ENCODE data around the gene MYO1D. TPM values are rescaled to one million over a fixed set of nuclear protein-coding genes. Genes with fewer than 3 reads are reported as not detected.

The MYO1D gene
- polyA plus RNA-seq, 1 donor = 66.8 TPM

DNA sequence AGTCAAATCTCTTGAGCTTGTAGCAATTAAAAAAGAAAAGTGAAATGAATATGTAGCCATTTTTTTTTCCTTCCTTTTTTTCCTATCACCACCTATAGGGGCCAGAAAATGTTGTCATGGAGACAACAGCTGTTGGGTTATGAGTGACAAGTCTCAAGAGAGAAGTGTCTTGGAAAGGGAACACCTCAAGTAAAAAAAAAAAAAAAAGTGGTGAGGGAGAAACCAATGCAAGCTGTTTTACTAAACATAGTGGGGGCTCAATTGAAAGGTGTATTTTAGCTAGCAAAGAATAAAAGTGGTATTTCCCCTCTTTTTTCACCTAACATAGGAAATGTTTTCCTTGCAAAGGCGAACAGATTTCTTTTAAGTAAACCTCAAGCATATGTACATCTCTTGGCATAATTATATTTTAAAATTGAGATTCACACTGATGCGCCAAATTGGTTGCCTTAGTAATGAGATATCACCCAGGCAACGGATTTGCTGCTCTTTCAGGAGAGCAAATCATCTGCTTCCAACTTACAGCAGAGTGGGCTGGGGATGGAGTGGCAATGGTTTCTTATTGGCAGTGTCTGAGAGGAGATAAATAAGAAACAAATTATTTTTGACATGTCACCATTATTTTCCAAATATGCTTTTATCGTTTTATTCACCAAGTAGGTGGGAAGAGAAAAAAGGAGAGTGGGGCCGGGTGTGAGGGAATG lies 183.6 kb downstream of the MYO1D start:
- DNase-seq = no peak
- Histone ChIP-seq H3K27ac (ENCODE audit: low read length) (no peak overlapping the region), H3K27me3 (ENCODE audit: control insufficient read depth, insufficient read depth, low read length) (no peaks in the 10 kb centered on the region), H3K4me3 (ENCODE audit: low read length) (no peak overlapping the region), H3K4me1 (ENCODE audit: control insufficient read depth, insufficient read depth, low read length) (no peaks in the 10 kb centered on the region), H3K36me3 (ENCODE audit: control insufficient read depth, insufficient read depth, low read length) (no peaks in the 10 kb centered on the region), H3K9me3 (ENCODE audit: control insufficient read depth, low read depth, low read length) (no peaks in the 10 kb centered on the region)
- WGBS (ENCODE audit: insufficient coverage, low lambda C conversion rate) = 86% methylated on average over 4 of the region's 5 CpGs

DNA sequence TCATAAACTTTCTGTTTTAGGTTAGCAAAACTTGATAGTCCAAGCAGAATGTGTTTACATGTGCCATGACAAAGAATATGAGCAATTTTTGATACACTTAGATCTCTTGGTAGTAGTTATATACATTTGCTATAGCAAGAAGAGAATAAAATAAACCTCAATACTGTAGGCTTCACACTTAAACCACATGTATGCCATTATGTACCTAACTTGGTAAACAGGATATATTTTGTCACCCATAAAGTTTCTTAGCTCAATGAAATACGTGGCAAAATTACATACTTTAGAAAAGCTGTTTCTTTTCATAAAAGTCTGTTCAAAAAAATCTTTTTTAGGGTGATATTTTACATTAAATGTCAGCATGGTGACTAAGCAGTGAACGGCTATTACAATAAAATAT lies 184.7 kb downstream of the MYO1D start:
- Histone ChIP-seq H3K27me3 (ENCODE audit: control insufficient read depth, insufficient read depth, low read length) (no peaks in the 10 kb centered on the region), H3K9me3 (ENCODE audit: control insufficient read depth, low read depth, low read length) (no peaks in the 10 kb centered on the region), H3K27ac (ENCODE audit: low read length) (no peak overlapping the region), H3K4me1 (ENCODE audit: control insufficient read depth, insufficient read depth, low read length) (no peaks in the 10 kb centered on the region), H3K4me3 (ENCODE audit: low read length) (no peak overlapping the region), H3K36me3 (ENCODE audit: control insufficient read depth, insufficient read depth, low read length) (no peaks in the 10 kb centered on the region)
- DNase-seq = no peak
- WGBS (ENCODE audit: insufficient coverage, low lambda C conversion rate) = no CpG with 5 or more reads among the region's 2 CpGs

- no peak for DNase-seq
- WGBS (ENCODE audit: insufficient coverage, low lambda C conversion rate) = 100% methylated on average over 3 of the region's 7 CpGs
- no peak overlapping the region for H3K4me3 ChIP-seq (ENCODE audit: low read length)
- H3K36me3 ChIP-seq (ENCODE audit: control insufficient read depth, insufficient read depth, low read length) = peaks cover 4% of the 10 kb centered on the region
- no peaks in the 10 kb centered on the region for H3K9me3 ChIP-seq (ENCODE audit: control insufficient read depth, low read depth, low read length)
- H3K27me3 ChIP-seq (ENCODE audit: control insufficient read depth, insufficient read depth, low read length) = no peaks in the 10 kb centered on the region
- no peaks in the 10 kb centered on the region for H3K4me1 ChIP-seq (ENCODE audit: control insufficient read depth, insufficient read depth, low read length)
- H3K27ac ChIP-seq (ENCODE audit: low read length) = no peak overlapping the region
Measured at GRCh38 chr17:32689348-32689747, 187.6 kb downstream of the MYO1D start.

- H3K36me3 ChIP-seq (ENCODE audit: control insufficient read depth, insufficient read depth, low read length) = peaks cover 4% of the 10 kb centered on the region
- no peaks in the 10 kb centered on the region for H3K4me1 ChIP-seq (ENCODE audit: control insufficient read depth, insufficient read depth, low read length)
- H3K27ac ChIP-seq (ENCODE audit: low read length) = no peak overlapping the region
- no peaks in the 10 kb centered on the region for H3K27me3 ChIP-seq (ENCODE audit: control insufficient read depth, insufficient read depth, low read length)
- no peak overlapping the region for H3K4me3 ChIP-seq (ENCODE audit: low read length)
- DNase-seq = peak in 1 of 2 donors; percentile 5
- H3K9me3 ChIP-seq (ENCODE audit: control insufficient read depth, low read depth, low read length) = no peaks in the 10 kb centered on the region
- WGBS (ENCODE audit: insufficient coverage, low lambda C conversion rate) = 50% methylated on average over 1 of the region's 4 CpGs
Measured at GRCh38 chr17:32688221-32688620, 188.7 kb downstream of the MYO1D start.

DNA sequence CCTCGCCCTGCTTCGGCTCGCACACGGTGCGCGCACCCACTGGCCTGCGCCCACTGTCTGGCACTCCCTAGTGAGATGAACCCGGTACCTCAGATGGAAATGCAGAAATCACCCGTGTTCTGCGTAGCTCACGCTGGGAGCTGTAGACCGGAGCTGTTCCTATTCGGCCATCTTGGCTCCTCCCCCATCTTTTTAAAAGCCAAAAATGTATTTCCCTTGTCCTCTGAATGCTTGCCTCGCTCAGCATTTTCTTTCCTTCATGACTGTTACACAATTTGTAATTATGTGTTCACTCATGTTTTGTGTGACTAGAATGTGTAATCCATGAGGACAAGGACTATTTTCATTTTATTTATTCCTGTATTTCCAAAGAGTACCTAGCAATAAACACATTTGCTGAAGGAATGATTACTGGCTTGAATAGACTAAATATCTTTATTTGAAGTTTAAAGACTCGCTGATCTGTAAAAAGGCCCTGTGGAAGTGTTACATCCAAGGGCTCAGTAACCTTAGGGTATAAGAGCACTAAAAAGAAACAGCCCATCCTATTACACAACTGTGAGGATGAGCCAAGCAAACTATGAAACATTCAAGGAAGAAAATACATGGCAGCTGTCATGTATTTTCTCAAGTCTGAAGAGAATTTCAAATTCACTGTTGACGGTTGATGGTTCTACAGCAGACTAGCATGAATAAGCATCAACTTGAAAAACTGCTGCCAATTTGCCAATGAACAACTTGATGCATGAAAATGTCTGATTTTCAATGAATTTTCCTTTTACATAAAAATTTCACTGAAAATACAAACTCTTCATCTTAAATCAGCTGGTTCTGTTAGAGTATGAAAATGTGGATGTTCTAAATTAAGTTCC lies 192.6 kb downstream of the MYO1D start:
- Histone ChIP-seq H3K27me3 (ENCODE audit: control insufficient read depth, insufficient read depth, low read length) (no peaks in the 10 kb centered on the region), H3K9me3 (ENCODE audit: control insufficient read depth, low read depth, low read length) (no peaks in the 10 kb centered on the region), H3K27ac (ENCODE audit: low read length) (no peak overlapping the region), H3K4me3 (ENCODE audit: low read length) (no peak overlapping the region), H3K36me3 (ENCODE audit: control insufficient read depth, insufficient read depth, low read length) (peaks cover 4% of the 10 kb centered on the region), H3K4me1 (ENCODE audit: control insufficient read depth, insufficient read depth, low read length) (no peaks in the 10 kb centered on the region)
- 100% methylated on average over 1 of the region's 16 CpGs for WGBS (ENCODE audit: insufficient coverage, low lambda C conversion rate)
- no peak for DNase-seq

DNA sequence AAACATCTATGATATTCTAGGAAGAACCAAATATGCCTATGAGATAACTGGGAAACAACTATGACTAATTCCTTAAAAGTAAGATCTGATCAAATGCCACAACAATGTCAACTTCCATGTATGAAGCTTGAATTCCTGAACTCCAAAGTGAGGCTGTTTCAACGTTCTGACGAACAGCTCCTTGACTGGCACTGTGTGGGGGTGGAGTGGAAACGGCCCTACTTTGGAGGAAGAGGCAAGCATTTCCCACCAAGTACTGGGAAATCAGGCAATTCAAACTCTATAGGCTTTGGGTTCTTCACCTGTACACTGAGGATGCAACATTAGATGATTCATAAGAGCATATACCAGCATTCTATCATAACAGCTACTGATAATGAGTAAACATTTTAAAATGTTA lies 203.0 kb downstream of the MYO1D start:
- DNase-seq = no peak
- WGBS (ENCODE audit: insufficient coverage, low lambda C conversion rate) = no CpG with 5 or more reads among the region's 3 CpGs
- Histone ChIP-seq H3K27me3 (ENCODE audit: control insufficient read depth, insufficient read depth, low read length) (no peaks in the 10 kb centered on the region), H3K4me3 (ENCODE audit: low read length) (no peak overlapping the region), H3K27ac (ENCODE audit: low read length) (no peak overlapping the region), H3K9me3 (ENCODE audit: control insufficient read depth, low read depth, low read length) (peaks cover 6% of the 10 kb centered on the region), H3K36me3 (ENCODE audit: control insufficient read depth, insufficient read depth, low read length) (peaks cover 2% of the 10 kb centered on the region), H3K4me1 (ENCODE audit: control insufficient read depth, insufficient read depth, low read length) (no peaks in the 10 kb centered on the region)

DNA sequence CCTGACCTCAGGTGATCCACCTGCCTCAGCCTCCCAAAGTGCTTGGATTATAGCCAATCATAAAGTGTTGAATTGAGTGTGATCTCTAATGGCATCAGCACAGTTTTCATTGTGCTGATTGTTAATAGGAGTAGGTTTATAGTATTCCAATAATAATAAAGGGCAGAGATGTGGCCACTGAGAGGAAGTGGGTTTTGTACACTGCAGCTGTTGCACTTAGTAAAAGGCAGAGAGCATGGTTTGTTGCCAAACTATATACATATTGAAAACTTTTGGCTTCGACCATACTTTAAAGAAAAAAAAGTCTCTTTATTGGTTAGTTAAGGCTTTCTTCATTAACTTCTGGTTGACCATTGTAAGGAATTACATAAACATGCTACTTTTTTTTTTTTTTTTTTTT lies 204.2 kb downstream of the MYO1D start:
- Histone ChIP-seq H3K27me3 (ENCODE audit: control insufficient read depth, insufficient read depth, low read length) (no peaks in the 10 kb centered on the region), H3K4me3 (ENCODE audit: low read length) (no peak overlapping the region), H3K4me1 (ENCODE audit: control insufficient read depth, insufficient read depth, low read length) (no peaks in the 10 kb centered on the region), H3K9me3 (ENCODE audit: control insufficient read depth, low read depth, low read length) (peaks cover 6% of the 10 kb centered on the region), H3K36me3 (ENCODE audit: control insufficient read depth, insufficient read depth, low read length) (peaks cover 2% of the 10 kb centered on the region), H3K27ac (ENCODE audit: low read length) (no peak overlapping the region)
- no CpG with 5 or more reads among the region's 1 CpG for WGBS (ENCODE audit: insufficient coverage, low lambda C conversion rate)
- no peak for DNase-seq

DNA sequence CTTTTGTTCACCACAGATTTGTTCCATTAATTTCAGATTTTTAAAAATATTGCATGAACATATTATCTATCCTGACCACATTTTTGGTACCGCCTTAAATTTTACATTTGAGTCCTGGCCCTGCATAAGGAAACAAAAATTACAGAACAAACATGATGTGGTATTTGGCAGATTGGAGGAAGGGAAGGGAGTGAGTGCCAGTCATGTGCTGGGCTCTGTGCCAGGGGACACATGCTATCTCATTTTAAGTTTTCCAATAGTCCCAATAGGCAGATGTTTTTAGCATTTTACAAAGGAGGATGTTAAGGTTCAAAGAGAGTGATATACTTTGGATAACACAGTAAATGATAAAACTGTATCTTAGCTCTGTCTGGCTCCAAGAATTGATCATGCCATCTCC lies 205.0 kb downstream of the MYO1D start:
- DNase-seq = no peak
- H3K4me3 ChIP-seq (ENCODE audit: low read length) = no peak overlapping the region
- peaks cover 6% of the 10 kb centered on the region for H3K9me3 ChIP-seq (ENCODE audit: control insufficient read depth, low read depth, low read length)
- WGBS (ENCODE audit: insufficient coverage, low lambda C conversion rate) = no CpG with 5 or more reads among the region's 1 CpG
- no peaks in the 10 kb centered on the region for H3K27me3 ChIP-seq (ENCODE audit: control insufficient read depth, insufficient read depth, low read length)
- H3K27ac ChIP-seq (ENCODE audit: low read length) = no peak overlapping the region
- H3K36me3 ChIP-seq (ENCODE audit: control insufficient read depth, insufficient read depth, low read length) = peaks cover 2% of the 10 kb centered on the region
- no peaks in the 10 kb centered on the region for H3K4me1 ChIP-seq (ENCODE audit: control insufficient read depth, insufficient read depth, low read length)

DNA sequence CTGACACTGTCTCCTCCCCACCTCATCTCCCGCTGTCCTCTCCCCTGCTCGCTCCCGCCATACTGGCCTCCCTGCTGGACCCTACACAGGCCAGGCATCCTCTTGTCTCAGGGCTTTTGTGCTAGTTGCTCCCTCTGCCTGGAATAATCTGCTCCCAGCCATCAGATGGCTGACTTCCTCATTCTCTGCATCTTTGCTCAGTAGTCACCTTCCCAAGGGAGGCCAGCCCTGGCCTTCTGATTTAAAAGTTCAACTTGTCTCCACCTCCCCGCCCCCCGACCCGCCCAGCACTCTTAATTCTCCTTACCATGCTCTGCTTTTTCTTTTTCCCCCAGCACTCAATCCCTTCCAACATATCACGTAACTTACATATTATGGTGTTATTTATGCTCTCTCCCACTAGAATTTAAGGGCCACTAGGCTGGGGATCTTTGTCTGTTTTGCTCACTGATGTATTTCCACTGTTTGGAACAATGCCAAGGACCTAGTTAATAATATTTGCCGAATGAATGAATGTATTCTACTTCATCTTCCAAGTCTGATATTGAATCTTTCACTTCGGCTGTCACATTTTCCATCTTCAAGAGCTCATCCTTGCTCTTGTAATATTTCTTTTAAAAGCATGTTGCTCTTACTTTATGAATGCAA lies 211.9 kb downstream of the MYO1D start:
- no peaks in the 10 kb centered on the region for H3K27me3 ChIP-seq (ENCODE audit: control insufficient read depth, insufficient read depth, low read length)
- 95% methylated on average over 4 of the region's 9 CpGs for WGBS (ENCODE audit: insufficient coverage, low lambda C conversion rate)
- no peak overlapping the region for H3K27ac ChIP-seq (ENCODE audit: low read length)
- no peak overlapping the region for H3K4me3 ChIP-seq (ENCODE audit: low read length)
- DNase-seq = no peak
- H3K4me1 ChIP-seq (ENCODE audit: control insufficient read depth, insufficient read depth, low read length) = no peaks in the 10 kb centered on the region
- no peaks in the 10 kb centered on the region for H3K36me3 ChIP-seq (ENCODE audit: control insufficient read depth, insufficient read depth, low read length)
- H3K9me3 ChIP-seq (ENCODE audit: control insufficient read depth, low read depth, low read length) = no peaks in the 10 kb centered on the region

DNA sequence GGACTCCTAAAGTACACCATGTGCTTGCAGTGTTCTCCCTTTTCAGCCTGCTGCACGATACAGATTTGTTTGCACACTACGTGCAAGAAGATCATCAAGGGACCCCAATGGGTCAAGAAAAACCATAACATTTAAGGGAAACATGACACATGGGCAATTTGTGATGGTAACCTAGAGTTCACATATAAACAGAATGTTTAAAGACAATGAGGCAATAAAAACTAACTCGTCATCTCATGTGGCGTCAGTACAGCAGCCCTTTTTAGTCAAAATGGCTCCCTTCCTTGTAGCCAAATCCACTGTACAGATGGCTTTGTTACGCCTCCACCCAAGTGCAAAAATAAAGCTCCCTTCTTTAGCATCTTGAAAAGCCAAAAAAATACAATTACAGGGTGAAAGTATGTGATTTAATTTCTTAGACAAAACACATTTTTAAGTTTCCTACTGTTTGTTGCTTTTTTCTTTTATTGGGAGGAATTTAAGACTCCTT lies 216.4 kb downstream of the MYO1D start:
- H3K9me3 ChIP-seq (ENCODE audit: control insufficient read depth, low read depth, low read length) = no peaks in the 10 kb centered on the region
- no peaks in the 10 kb centered on the region for H3K27me3 ChIP-seq (ENCODE audit: control insufficient read depth, insufficient read depth, low read length)
- H3K4me1 ChIP-seq (ENCODE audit: control insufficient read depth, insufficient read depth, low read length) = no peaks in the 10 kb centered on the region
- no CpG with 5 or more reads among the region's 5 CpGs for WGBS (ENCODE audit: insufficient coverage, low lambda C conversion rate)
- H3K4me3 ChIP-seq (ENCODE audit: low read length) = no peak overlapping the region
- H3K36me3 ChIP-seq (ENCODE audit: control insufficient read depth, insufficient read depth, low read length) = peaks cover 15% of the 10 kb centered on the region
- DNase-seq = no peak
- H3K27ac ChIP-seq (ENCODE audit: low read length) = no peak overlapping the region

All from large intestine (tissue), 3 donors.